Muscle layer of colon (tissue), 2 donors: Measurements from ENCODE around the gene DNAI1.

Source experiments
- H3K27ac ChIP-seq: one replicate; pipeline ENCODE4 v1.7.0; 2013; ENCODE audit warnings: low read depth, mild to moderate bottlenecking, low read length, moderate library complexity
- H3K27me3 ChIP-seq, 2 donors: one replicate each; pipeline ENCODE4 v1.7.0; 2013; ENCODE audit warnings: low read length in 2 of 2, mild to moderate bottlenecking in 2 of 2; ENCODE audit not compliant: insufficient read depth in 2 of 2, control insufficient read depth in 1 of 2
- H3K36me3 ChIP-seq: one replicate; pipeline ENCODE4 v1.7.0; 2013; ENCODE audit warnings: mild to moderate bottlenecking, low read length; ENCODE audit not compliant: insufficient read depth
- H3K4me1 ChIP-seq: one replicate; pipeline ENCODE4 v1.7.0; 2013; ENCODE audit warnings: mild to moderate bottlenecking, low read length; ENCODE audit not compliant: insufficient read depth
- H3K4me3 ChIP-seq, 2 donors: one replicate each; pipeline ENCODE4 v1.7.0; 2013; ENCODE audit warnings: low read length in 2 of 2, low read depth in 1 of 2, mild to moderate bottlenecking in 1 of 2, moderate library complexity in 1 of 2
- H3K9ac ChIP-seq: one replicate; pipeline ENCODE4 v1.7.0; 2013; ENCODE audit warnings: low read length
- H3K9me3 ChIP-seq: one replicate; pipeline ENCODE4 v1.7.0; 2013; ENCODE audit warnings: mild to moderate bottlenecking, low read length
- donor health status: abdominal sarcoma.
- donor health status: Adenocarcinoma of cecum.

The DNAI1 gene

DNA sequence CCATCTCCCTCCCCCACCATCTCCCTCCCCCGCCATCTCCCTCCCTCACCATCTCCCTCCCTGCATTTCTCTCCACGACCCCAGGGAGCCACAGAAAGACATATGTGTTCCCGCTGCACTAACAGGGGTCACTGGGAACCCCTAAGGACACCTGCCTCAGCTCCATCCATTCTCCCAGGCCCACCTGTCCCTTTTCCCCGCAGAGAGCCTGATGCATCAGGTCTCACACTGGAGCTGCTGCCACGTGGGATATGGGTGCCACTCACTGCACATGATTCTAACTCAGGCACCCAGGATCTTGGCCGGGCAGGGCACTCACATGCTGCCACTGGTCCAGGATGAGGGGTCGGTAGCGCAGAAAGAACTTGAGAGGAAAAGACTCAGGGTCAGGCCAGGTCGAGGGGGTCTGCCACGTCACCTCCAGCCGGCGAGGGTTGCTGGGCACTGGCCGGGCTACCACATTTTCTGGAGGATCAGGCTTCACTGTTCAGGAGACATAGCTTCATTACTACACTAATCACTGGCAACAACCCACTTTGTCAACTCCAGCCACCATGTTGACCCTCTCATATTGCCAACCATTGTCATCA, 97.4 kb downstream of the DNAI1 start:
- no peak overlapping the region for H3K4me3 ChIP-seq
- H3K4me1 ChIP-seq: peaks cover 10% of the 10 kb centered on the region
- no peak overlapping the region for H3K27ac ChIP-seq
- H3K36me3 ChIP-seq: no peaks in the 10 kb centered on the region
- H3K9ac ChIP-seq: no peak overlapping the region
- peaks cover 0 to 38% of the 10 kb centered on the region in 2 donors for H3K27me3 ChIP-seq
- H3K9me3 ChIP-seq: no peaks in the 10 kb centered on the region

DNA sequence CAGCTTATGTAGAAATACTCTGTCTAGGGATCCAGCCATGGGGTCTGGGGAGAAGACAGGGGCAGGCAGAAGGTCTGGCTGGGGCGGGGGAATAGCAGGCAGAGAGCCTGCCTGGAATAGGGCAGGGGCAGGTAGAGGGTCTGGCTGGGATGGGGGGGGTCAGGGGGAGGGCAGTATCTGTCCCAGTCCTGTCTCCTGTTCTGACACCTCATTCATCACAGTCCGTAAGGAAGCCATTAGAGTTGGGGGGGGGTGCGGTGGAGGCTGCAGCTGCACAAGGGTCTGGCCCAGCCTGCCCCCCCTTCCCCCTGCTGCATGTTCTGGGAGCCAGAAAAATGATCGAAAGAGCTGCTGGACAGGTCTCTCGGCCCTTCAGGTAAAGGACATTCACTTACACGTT, 98.3 kb downstream of the DNAI1 start:
- Histone ChIP-seq H3K4me3 (no peak overlapping the region), H3K27ac (no peak overlapping the region), H3K9ac (no peak overlapping the region), H3K27me3 (peaks cover 0 to 38% of the 10 kb centered on the region in 2 donors), H3K4me1 (peaks cover 10% of the 10 kb centered on the region), H3K36me3 (no peaks in the 10 kb centered on the region), H3K9me3 (no peaks in the 10 kb centered on the region)

DNA sequence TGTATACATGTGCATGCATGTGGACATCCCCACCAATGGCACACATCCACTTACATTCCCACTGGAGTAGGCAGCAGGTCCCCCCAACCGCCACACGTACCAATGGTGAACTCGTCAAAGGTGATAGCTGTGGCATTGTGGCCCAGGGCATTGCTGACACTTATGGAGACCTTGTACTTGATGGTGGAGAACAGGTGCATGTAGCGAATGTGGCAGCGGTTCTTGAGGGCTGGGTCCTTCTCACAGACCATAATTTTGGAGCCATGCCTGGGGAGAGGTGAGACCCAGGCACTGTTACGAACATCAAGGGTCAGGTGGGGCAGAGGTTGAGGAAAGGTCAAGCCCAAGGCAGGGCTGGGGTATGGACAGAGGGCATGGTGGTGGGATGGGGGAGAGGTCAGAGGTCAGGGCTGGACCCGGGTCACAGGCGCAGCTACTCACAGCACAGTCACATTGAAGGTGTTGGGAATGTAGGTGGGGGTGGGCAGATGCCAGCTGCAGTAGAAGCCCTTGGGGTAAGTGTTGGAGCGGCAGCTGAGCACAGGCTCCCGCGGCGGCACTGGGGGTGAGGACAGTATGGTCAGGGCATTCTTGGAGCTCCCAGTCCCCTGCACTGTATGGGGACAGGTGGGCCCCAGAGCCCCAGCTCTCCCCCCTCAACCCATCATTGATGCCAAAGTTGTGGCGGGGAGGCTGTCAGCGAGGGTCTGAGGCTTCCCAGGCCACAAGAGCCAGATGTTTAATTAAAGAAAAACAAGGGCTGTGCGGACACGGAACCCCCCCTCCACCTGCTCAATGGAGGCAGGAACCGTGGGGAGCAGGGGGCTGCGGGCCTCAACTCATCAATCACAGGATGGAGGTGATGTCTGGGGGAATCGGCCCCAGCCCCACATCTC, 99.1 kb downstream of the DNAI1 start:
- no peaks in the 10 kb centered on the region for H3K9me3 ChIP-seq
- no peak overlapping the region for H3K9ac ChIP-seq
- peaks cover 0 to 38% of the 10 kb centered on the region in 2 donors for H3K27me3 ChIP-seq
- no peak overlapping the region for H3K4me3 ChIP-seq
- no peak overlapping the region for H3K27ac ChIP-seq
- H3K36me3 ChIP-seq: no peaks in the 10 kb centered on the region
- H3K4me1 ChIP-seq: peaks cover 10% of the 10 kb centered on the region

DNA sequence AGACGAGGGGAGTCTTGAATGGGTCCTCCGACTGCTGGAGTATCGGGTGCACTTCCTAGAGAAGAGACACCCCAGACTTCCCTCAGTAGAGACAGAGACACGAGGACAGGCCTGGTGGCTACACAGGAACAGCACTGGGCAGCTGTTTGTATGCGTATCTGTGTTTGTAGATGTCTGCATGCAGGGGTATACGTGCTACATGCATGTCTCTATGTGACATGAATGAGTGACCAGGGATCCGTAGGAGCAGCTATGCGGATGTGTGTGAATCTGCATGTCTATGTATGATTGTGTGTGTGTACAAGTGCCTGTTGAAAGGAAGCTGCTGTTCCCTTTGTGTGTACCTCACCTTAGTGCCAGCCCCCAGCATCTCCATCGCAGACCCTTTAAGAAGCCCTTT, 99.8 kb downstream of the DNAI1 start:
- Histone ChIP-seq H3K27ac (no peak overlapping the region), H3K27me3 (peaks cover 0 to 38% of the 10 kb centered on the region in 2 donors), H3K4me3 (no peak overlapping the region), H3K36me3 (no peaks in the 10 kb centered on the region), H3K9me3 (no peaks in the 10 kb centered on the region), H3K9ac (no peak overlapping the region), H3K4me1 (peaks cover 10% of the 10 kb centered on the region)

DNA sequence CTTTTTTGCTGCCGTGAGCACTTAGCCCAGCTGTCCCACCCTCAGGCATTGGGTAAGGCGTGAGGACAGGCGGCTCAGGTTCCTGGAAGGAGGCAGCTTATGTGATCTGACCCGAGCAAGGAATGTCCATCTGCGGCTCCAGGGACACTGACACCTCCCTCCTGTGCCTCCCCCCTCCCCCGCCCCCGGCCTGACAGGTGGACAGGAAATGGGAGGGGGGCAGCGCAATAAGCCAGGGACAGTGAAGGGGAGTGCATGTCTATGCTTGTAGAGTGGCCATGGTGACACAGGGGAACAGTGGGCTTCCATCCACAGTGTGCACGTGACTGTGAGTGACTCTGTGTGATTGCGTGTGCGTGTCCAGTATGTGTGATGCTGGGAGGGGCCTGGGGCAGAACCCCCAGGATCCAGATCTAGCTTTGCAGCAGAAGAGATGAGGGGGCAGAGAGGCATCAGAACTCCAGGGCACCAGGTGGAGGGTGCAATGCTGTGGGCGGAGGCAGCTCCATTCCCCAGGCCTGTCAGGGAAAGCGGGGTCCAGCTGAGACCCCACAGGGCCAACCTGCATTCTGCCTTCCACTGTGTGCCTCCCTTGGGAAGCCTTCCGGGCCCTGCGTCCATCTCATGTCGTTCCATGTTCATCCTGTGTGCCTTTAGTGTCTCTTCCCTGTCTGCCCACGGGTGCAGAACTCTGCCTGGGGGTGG, 100.5 kb downstream of the DNAI1 start:
- H3K27ac ChIP-seq: no peak overlapping the region
- no peak overlapping the region for H3K9ac ChIP-seq
- no peaks in the 10 kb centered on the region for H3K36me3 ChIP-seq
- H3K27me3 ChIP-seq: peaks cover 0 to 38% of the 10 kb centered on the region in 2 donors
- H3K4me1 ChIP-seq: peaks cover 10% of the 10 kb centered on the region
- H3K9me3 ChIP-seq: no peaks in the 10 kb centered on the region
- H3K4me3 ChIP-seq: no peak overlapping the region

DNA sequence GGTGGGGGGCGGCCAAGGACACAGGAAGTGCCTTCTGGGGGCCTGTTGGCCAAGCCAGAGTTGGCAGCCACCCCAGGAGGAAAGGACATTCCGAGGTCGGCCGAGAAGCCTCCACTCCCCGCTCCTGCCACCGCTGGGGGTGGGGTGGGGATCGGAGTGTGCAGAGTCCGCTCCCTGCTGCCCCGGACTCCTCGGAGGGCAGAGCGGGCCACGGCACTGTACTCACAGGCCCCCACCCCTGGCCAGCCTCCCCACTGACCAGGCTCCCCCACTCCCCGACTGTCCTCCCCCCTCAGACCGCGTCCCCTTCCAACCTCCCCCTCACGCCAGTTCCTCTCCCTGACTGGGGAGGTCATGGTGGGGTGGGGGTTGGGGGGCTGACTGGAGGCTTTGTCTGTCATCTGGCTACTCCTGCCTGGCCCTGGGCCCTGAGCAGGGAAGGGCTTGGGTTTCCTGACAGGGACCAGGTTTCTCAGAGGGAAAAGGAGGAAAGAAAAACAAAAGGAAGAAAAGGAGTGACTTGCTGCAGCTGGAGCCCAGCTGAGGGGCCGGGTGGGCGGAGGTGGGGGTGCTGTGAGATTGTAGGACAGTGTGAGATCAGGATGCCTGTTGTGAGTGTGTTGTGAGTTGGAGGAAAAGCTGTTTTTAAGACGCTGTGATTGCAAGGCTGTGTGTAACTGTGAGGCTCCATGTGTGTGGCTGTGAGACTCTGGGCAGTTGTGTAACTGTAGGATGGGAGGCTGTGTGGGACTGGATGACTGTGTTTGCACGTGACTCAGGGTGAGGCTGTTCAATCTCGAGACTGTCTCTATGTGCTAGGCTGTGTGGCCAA, 101.2 kb downstream of the DNAI1 start:
- H3K27ac ChIP-seq: no peak overlapping the region
- no peak overlapping the region for H3K9ac ChIP-seq
- no peak overlapping the region for H3K4me3 ChIP-seq

DNA sequence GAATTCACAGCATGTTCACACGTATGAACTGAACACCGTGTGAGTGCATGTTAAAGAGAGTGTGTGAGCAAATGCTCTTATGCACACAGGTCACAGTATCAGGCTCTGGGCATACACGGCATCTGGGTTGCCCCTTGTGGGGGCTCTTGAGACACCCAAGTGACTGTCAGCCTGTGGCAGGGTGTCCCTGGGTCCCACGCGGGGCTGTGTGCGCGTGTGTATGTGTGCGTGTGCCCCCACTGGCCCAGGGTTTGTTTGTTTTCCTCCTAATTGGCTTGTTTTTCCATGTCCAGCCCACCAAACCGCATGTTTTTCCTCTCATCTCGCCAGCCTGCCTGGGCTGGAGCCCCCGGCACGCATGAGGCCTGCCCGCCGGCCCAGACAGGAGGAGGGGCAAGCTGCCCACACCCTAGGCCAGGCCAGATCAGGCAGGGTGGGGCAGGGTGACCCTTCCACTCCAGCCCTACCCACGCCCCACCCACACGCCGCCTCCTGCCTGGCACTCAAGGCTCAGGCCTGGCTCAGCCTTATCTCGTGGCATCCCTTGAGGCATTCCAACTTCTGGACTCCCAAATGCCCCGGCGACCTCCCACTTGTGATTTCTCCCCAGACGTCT, 102.1 kb downstream of the DNAI1 start:
- H3K9ac ChIP-seq: no peak overlapping the region
- no peaks in the 10 kb centered on the region for H3K9me3 ChIP-seq
- H3K4me3 ChIP-seq: no peak overlapping the region
- H3K36me3 ChIP-seq: no peaks in the 10 kb centered on the region
- H3K27ac ChIP-seq: no peak overlapping the region
- H3K4me1 ChIP-seq: peaks cover 10% of the 10 kb centered on the region
- H3K27me3 ChIP-seq: peaks cover 0 to 43% of the 10 kb centered on the region in 2 donors

More for the DNA sequence above, 101.2 kb downstream of the DNAI1 start:
- Histone ChIP-seq H3K9me3 (no peaks in the 10 kb centered on the region), H3K36me3 (no peaks in the 10 kb centered on the region), H3K27me3 (peaks cover 0 to 43% of the 10 kb centered on the region in 2 donors), H3K4me1 (peaks cover 10% of the 10 kb centered on the region)

DNA sequence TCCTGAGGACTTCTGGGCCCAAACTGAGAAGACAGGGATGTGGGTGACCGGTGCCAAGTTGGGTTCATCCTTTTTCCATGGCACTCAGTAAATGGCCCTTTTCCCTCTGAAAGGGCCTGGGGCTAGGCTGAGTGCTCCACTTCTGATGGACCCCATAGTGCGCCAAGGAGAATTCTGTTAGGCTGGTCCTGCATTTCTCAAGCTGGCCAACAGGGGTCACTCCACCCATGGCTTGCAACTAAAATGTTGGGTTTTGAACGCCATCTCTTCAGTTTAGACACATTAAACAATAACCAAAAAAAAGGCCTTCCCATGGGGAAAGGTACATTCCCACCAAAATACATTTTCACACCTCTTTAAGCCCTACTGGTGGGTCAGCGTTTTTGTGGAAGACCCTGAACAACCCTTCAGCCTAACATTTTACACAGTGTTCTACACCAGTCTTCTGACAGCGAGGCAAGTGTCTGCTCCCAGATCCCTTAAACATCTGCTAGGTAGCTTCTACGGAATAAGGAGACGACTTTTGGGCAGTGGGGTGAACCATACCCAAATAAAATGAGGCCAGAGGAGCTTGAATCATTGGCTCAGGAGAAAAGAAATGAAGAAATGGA, 103.6 kb downstream of the DNAI1 start:
- no peak overlapping the region for H3K4me3 ChIP-seq
- no peak overlapping the region for H3K9ac ChIP-seq
- no peaks in the 10 kb centered on the region for H3K36me3 ChIP-seq
- no peaks in the 10 kb centered on the region for H3K9me3 ChIP-seq
- H3K27me3 ChIP-seq: peaks cover 0 to 44% of the 10 kb centered on the region in 2 donors
- H3K27ac ChIP-seq: no peak overlapping the region
- peaks cover 10% of the 10 kb centered on the region for H3K4me1 ChIP-seq

DNA sequence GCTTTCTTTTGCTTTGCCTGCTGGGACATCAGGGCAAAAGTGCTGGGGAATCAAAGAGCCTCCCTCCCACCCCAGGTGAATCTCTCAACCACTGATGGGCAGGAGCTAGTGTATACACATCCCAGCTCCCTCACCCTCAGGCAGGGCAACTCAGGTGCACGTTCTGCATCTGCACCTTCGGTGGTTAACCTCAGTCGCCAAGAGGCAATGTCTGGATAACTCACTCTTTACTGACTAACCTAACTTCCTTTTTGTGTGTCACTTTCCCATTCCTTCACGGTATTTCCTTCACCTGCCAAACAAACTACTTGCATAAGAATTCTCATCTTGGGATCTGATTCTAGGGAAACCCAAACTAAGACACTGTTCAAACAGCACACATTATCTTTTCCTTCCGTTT, 104.7 kb downstream of the DNAI1 start:
- no peaks in the 10 kb centered on the region for H3K9me3 ChIP-seq
- H3K27ac ChIP-seq: no peak overlapping the region
- no peak overlapping the region for H3K4me3 ChIP-seq
- H3K36me3 ChIP-seq: no peaks in the 10 kb centered on the region
- no peak overlapping the region for H3K9ac ChIP-seq
- peaks cover 10% of the 10 kb centered on the region for H3K4me1 ChIP-seq
- peaks cover 0 to 34% of the 10 kb centered on the region in 2 donors for H3K27me3 ChIP-seq

DNA sequence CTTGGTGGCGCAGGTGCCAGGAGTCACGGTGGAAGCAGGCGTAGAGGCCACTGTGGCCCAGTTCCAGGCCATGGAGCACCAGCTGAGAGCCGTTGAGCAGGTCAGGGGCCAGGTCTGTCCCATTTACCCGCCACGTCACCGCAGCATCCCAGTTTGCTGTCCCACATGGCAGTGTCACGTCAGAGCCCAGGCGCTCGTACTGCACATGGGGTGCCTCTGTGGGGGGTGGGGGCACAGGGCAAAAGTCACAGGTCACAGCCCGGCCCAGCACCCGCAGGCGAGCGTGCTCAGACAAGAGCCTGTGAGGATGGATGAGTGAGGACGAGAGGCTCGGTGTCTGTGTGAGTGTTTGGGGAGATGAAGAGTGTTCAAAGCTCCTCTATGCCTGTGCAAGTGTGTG, 106.0 kb downstream of the DNAI1 start:
- Histone ChIP-seq H3K4me1 (peaks cover 10% of the 10 kb centered on the region), H3K9ac (no peak overlapping the region), H3K4me3 (no peak overlapping the region), H3K36me3 (no peaks in the 10 kb centered on the region), H3K27me3 (peaks cover 0 to 24% of the 10 kb centered on the region in 2 donors), H3K9me3 (no peaks in the 10 kb centered on the region), H3K27ac (no peak overlapping the region)
